K562 (cell line): Measurements from ENCODE around the gene ADAMTS14. TPM values are rescaled to one million over a fixed set of nuclear protein-coding genes. Genes with fewer than 3 reads are reported as not detected.

Experiments used
- ARID2 ChIP-seq: fragments of 450-650 bp; IDR thresholded peaks from 2 replicates; pipeline ENCODE4 v1.6.1; 2017; ENCODE audit warnings: antibody characterized with exemption, mild to moderate bottlenecking
- ATF2 ChIP-seq: sonication (generic); formaldehyde crosslinking; IDR thresholded peaks from 2 replicates; pipeline ENCODE4 v1.8.1; 2022; ENCODE audit warnings: missing genetic modification reagents
- MAX ChIP-seq: sonication (generic); formaldehyde crosslinking; IDR thresholded peaks from 2 replicates; pipeline ENCODE4 v1.9.0; 2022; ENCODE audit warnings: mild to moderate bottlenecking, missing genetic modification reagents
- MNT ChIP-seq, 2 experiments: fragments of 450-650 bp; conservative IDR thresholded peaks; 2 replicates each; pipeline ENCODE4 v1.6.1; 2017; ENCODE audit warnings: mild to moderate bottlenecking in 2 of 2, moderate library complexity in 2 of 2
- MXD1 ChIP-seq: fragments of 250-450 bp; sonication (Bioruptor Pico); IDR thresholded peaks from 2 replicates; pipeline ENCODE4 v1.8.0; 2021; ENCODE audit warnings: borderline replicate concordance, mild to moderate bottlenecking, moderate library complexity; ENCODE audit not compliant: poor library complexity, severe bottlenecking
- NFATC3 ChIP-seq: fragments of 450-650 bp; IDR thresholded peaks from 2 replicates; pipeline ENCODE4 v1.6.1; 2017; ENCODE audit warnings: mild to moderate bottlenecking
- USF1 ChIP-seq: sonication (generic); formaldehyde crosslinking; IDR thresholded peaks from 2 replicates; pipeline ENCODE4 v1.9.0; 2022; ENCODE audit warnings: mild to moderate bottlenecking, missing genetic modification reagents
- ZBTB26 ChIP-seq: fragments of 450-650 bp; formaldehyde crosslinking; IDR thresholded peaks from 2 replicates; pipeline ENCODE4 v1.4.0; 2022; ENCODE audit warnings: missing genetic modification characterization
- ZBTB5 ChIP-seq: fragments of 450-650 bp; IDR thresholded peaks from 2 replicates; pipeline ENCODE4 v1.6.1; 2017; ENCODE audit warnings: antibody characterized with exemption
- ZNF274 ChIP-seq: IDR thresholded peaks from 2 replicates; pipeline ENCODE4 v1.6.1; 2011; ENCODE audit warnings: low read depth, mild to moderate bottlenecking, low read length, moderate library complexity, borderline replicate concordance
- ZNF668 ChIP-seq: fragments of 250-450 bp; sonication (Bioruptor Pico); IDR thresholded peaks from 2 replicates; pipeline ENCODE4 v1.8.0; 2022; ENCODE audit warnings: mild to moderate bottlenecking, inconsistent platforms
- polyA plus RNA-seq, 8 experiments: library from polyadenylated mRNA; depleted of rRNA in 4 of 8; stranded (reverse) in 5 of 8; unstranded in 3 of 8; fragments of >200 nt; fragmentation: Nextera tagmentation in 2 of 8; fragmentation: Illumina TruSeq in 1 of 8; extraction: Ambion mirVana in 2 of 8; extraction: Trizol in 1 of 8; gene quantifications; 2 replicates each; pipeline versions ENCODE4 v1.2.1 to v1.2.3, GENCODE V29; 2011 to 2014; ENCODE audit warnings: inconsistent platforms in 1 of 8, missing spikeins in 1 of 8
- total RNA-seq, 7 experiments: library from RNA; depleted of rRNA in 6 of 7; stranded (reverse); fragments of >200 nt in 6 of 7; fragmentation: Illumina TruSeq in 2 of 7; extraction: Trizol in 2 of 7; gene quantifications; 2 replicates each; pipeline versions ENCODE4 v1.2.1 to v1.2.3, GENCODE V29; 2011 to 2021; ENCODE audit warnings: low replicate concordance in 1 of 7

ADAMTS14 gene
- total and polyA plus RNA-seq, 9 of the 15 experiments (the other 6 are each of a cell fraction or from before 2014, with no cell fraction given): 0.04 to 37.4 (median 15.9) TPM

- TF ChIP-seq USF1: no peak
- TF ChIP-seq ZNF274: no peak
- no peak for TF ChIP-seq MAX (CRISPR knock-in tag)
- TF ChIP-seq MNT (conservative IDR thresholded peaks at IDR 0.05): no peak
- no peak for TF ChIP-seq ZBTB26
- no peak for TF ChIP-seq ARID2
- TF ChIP-seq MXD1 (CRISPR knock-in tag): no peak
- TF ChIP-seq ZBTB5: no peak
- no peak for TF ChIP-seq NFATC3
- TF ChIP-seq ATF2 (CRISPR knock-in tag): no peak
- TF ChIP-seq ZNF668 (CRISPR knock-in tag): 0 out of 2 replicates have a peak, but pooled peaks have one; percentile 69
These were observed 1.7 kb downstream of the ADAMTS14 start (continued) for GRCh38 chr10:70673929-70674559.
